Fibroblast of lung (primary cell): ENCODE data around the gene ALS2CL.

Source experiments
- CTCF ChIP-seq, 2 donors: IDR thresholded peaks in 1 of 2; conservative IDR thresholded peaks in 1 of 2; 1 replicate in 1 of 2; 2 replicates in 1 of 2; pipeline ENCODE4 v1.5.1; 2011 to 2012; ENCODE audit warnings: low read length in 2 of 2, control low read depth in 1 of 2, inconsistent platforms in 1 of 2, low read depth in 1 of 2, mild to moderate bottlenecking in 1 of 2
- EZH2 ChIP-seq: IDR thresholded peaks from 2 replicates; pipeline ENCODE4 v1.5.1; 2012; ENCODE audit warnings: low read length, control low read depth, mild to moderate bottlenecking; ENCODE audit errors: missing control alignments

- TF ChIP-seq CTCF (conservative IDR thresholded peaks at IDR 0.05 in 1 of 2, IDR thresholded peaks at IDR 0.05 in 1 of 2; ENCODE audit: low read depth in 1 of 2, low read length in 2 of 2) (no peak), EZH2 (no peak)
Observed at GRCh38 chr3:46626039-46626438, 67.4 kb downstream of the ALS2CL start.
